Measurements from ENCODE around the gene NRSN2.

- TF ChIP-seq CTCF (IDR thresholded peaks at IDR 0.05) (no peak), POLR2A (IDR thresholded peaks at IDR 0.05) (no peak), POLR2AphosphoS5 (IDR thresholded peaks at IDR 0.05) (no peak)
These were observed 33.5 kb upstream of the NRSN2 start for GRCh38 chr20:313402-313801.
